GM10266 (cell line): Measurements from ENCODE around the gene CX3CR1.

Experiments
- DNase-seq: peaks from one replicate; pipeline ENCODE4 v3.0.0; 2012; ENCODE audit errors: extremely low spot score
- CTCF ChIP-seq: IDR thresholded peaks from 2 replicates; pipeline ENCODE4 v1.5.1; 2012; ENCODE audit warnings: mild to moderate bottlenecking, low read depth; ENCODE audit not compliant: control insufficient read depth, insufficient read depth; ENCODE audit errors: missing control alignments

The CX3CR1 gene

DNA sequence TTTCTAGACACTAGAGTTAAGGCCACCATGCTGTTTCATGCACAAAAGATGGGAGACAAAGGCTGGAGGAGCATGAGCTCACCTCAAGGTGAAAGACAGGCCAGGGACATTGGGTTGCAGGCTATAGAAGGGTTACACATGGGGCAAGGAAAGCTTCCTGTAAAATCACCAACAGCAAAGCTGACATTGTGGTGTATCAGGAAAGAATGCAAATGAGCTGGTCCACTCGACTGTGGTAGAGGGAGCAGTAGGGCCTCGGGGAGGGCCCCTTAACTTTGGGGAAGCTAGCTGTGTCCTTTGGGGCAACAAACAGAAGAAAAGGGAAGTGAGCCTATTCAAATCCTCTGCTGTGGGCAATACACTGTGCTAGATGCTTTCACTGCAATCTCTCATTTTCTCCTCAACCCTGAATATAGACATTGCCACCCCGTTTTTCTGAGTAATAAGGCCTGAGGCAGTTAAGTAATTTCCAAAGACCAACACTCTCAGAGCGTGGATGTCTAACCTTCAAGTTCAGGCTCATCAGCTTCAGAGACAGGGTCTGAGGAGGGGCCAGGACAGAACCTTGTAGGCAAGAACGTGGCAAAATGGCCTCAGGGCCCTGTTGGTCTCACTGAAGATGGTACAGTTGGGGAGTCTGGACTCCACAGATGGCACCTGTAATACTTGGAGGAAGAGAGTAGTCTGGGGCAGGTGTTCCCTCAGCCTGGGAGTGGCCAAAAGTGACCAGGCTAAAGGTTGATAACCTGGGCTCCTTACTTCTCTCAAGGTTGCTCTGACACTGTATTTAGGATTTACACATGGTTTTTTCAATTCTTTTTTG lies 24.1 kb downstream of the CX3CR1 start:
- TF ChIP-seq CTCF, result no peak
- peak; percentile 67 for DNase-seq

GRCh38 chr3:39254806-39255449 lies 24.9 kb downstream of the CX3CR1 start:
- no peak for TF ChIP-seq CTCF
- no peak for DNase-seq

GRCh38 chr3:39251576-39251975 lies 28.3 kb downstream of the CX3CR1 start:
- no peak for TF ChIP-seq CTCF
- no peak for DNase-seq

- no peak for TF ChIP-seq CTCF
- no peak for DNase-seq
Observed at GRCh38 chr3:39250116-39250747, 29.6 kb downstream of the CX3CR1 start.

- no peak for DNase-seq
- TF ChIP-seq CTCF, result no peak
Observed at GRCh38 chr3:39249453-39250115, 30.3 kb downstream of the CX3CR1 start.

DNA sequence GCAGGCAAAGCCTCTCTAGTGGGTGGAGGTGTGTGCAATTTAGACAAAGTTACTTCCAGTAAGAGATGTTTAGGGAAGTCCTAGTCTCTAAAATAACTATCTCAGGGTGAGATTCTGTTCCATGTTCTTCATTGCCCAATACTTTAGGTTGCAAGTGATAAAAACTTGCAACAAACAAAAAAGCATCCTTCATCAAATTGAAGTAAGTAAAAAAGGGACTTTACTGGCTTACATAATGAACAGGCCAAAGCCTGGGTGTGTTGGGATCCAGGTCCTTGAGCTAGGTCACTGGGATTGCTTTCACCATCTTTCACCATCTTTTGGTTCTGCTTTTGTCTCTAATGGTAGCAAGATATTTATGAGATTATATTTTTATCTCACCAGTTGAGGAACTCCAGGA lies 38.3 kb downstream of the CX3CR1 start:
- TF ChIP-seq CTCF, result no peak
- DNase-seq, result no peak

DNA sequence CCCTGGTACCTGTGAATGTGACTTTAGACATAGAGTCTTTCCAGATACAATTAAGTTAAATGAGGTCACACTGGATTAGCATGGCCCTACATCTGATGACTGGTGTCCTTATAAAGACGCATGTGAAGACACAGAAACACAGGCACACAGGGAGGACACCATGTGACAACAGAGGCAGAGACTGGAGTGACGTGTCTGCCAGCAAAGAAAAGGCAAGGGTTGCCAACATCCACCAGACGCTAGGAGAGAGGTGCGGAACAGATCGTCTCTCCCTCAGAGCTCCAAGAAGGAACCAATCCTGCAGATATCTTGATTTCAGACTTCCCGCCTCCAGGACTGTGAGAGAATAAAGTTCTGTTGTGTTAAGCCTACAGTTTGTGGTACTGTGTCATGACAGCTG lies 42.8 kb downstream of the CX3CR1 start:
- TF ChIP-seq CTCF, result no peak
- DNase-seq, result no peak
